Measurements from ENCODE around the gene SMAP2.
"Not testable (repeated sequence)": the region's sequence is repeated elsewhere in the genome, so short reads cannot be mapped to it uniquely, and the experiment has no call there.

The SMAP2 gene

DNA sequence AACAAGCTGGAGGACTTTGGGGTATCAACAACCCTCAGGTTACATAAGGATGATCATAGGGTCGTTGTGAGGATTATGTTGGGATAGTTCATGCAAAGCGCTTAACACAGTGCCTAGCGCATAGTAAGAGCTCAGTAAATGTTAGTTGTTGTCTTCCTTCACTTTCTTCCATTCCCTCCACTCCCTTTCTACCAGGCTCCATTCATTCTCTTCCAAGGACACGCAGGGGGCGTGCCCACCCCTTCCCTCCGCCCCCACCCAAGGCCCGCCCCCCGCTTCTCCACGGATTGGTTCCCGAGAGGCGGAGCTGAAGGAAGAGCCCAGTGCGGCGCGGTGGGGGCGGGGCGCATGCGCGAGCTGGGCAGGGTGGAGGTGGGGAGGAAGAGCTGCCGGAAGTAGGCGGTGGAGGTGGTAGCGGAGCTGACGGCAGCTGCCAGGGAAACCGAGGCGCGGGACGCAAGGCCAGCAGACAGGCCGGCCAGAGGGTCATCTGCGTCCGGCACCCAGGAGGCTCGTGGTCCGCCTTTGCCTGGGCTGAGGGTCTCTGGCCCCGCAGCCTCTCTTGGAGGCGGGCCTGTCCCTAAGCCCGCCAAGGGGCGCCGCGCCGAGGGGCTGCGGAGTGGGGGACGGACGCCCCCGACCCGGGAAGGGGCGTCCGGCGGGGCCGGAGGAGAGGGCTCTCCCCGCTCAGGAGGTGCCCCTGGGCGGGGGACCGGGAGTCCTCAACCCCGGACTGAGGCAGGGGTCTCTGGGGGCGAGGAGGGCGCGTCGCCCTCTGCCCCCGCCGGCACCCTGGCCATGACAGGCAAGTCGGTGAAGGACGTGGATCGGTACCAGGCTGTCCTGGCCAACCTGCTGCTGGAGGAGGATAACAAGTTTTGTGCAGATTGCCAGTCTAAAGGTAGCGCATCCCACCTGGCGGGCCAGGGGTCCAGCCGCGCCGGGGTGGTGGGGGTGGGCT lies at the start of gene SMAP2:
Gene SMAP2, plus strand, starts transcription at position 405 of the 961 bp plus-strand sequence. Its CDS starts 394 bp downstream, at position 799.
- peak; percentile 99 for DNase-seq

GRCh38 chr1:40331403-40331802 lies 42.1 kb upstream of the SMAP2 start:
- not testable (repeated sequence) for DNase-seq

- DNase-seq, result no peak
These were observed 40.8 kb upstream of the SMAP2 start for GRCh38 chr1:40332695-40333094.

DNA sequence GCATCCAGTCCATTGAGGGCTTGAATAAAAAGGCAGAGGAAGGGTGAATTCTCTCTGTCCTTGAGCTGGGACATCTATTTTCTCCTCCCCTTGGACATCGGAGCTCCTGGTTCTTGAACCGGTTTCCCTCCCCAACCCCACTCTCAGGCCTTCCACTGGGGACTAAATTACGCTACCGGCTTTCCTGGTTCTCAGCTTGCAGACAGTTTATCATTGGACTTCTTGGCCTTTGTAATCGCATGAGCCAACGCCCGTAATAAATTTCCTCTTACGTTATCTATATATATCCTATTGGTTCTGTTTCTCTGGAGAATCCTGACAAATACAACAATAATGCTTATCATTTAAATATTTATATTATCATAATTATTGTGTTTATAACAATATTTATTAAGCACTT lies 36.1 kb upstream of the SMAP2 start:
- no peak for DNase-seq

DNA sequence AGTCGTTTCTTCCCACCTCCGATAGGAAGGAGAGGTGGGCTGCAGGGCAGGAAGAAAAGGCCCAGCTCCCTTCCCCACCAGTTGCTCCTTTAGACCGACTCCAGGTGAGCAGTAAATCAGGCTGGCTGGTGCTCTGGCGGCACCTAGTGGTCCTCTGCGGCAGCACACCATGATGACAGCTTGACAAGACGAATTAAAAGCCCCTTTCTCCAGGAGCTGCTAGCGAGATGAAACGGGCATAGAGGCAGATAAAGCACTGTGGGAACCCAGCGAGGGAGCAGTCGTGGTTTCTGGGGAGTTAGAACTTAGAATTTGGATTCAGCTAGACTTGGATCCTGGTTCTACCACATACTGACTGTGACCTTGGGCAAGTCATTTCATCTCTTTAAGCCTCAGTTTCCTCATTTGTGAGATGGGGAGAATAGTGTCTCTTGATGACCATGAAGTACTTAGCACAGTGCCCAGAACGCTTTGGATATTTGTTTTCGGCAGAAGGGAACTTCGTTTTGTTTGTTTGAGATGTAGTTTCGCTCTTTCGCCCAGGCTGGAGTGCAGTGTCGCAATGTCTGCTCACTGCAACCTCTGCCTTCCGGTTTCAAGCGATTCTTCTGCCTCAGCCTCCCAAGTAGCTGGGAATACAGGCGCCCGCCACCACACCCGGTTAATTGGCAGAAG lies 34.6 kb upstream of the SMAP2 start:
- peak; percentile 91 for DNase-seq

DNA sequence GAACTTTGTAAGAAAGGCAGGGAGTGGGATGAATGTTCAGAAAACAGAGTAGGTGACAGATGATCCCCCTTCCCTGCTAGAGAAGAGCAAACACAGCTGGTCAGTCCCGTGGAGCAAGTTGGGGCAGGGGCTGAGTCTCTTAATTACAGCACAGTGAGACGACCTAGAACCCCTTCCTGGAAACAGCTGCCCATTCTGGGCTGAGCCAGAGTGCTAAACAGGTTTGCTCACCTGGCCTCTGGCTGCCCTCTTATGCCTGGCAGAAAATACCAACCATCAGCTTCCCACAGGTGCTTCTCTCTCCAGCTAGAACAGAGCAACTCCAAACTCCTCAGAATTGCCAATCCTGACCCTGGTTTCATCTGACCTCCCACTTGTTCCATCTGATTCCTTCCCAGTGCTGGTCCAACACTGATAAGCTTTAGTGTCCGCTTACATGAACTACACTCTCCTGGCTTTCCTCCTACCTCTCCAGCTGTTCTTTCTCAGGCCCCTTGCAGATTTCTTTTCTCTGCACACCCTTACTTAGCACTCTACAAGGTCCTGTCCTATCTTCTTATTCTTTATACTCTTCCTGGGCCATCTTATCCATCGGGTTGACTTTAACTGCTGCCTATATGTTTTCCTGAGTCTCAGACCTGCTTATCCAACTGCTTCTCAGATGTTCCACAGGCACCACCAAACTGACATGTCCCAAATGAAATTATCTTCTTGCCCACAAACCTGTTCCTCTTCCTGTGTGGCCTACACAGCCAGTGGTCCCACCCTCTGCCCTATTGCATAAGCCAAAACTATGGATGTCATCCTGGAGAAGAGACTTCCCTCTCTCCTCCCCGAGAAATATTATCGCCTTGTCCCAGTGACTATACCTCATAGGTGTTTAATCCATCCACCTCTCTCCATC lies 33.9 kb upstream of the SMAP2 start:
- peak; percentile 46 for DNase-seq

- peak; percentile 49 for DNase-seq
These were observed 31.8 kb upstream of the SMAP2 start for GRCh38 chr1:40341491-40342380.

DNA sequence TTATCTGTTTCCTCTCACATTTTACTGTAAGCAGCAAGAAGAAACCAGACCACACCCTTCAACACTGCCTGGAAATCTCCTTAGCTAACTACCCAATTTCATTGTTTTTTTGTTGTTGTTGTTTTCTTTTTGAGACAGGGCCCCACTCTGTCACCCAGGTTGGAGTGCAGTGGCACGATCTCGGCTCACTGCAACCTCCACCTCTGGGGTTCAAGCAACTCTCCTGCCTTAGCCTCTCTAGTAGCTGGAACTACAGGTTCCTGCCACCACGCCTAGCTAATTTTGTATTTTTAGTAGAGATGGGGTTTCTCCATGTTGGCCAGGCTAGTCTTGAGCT lies 31.2 kb upstream of the SMAP2 start:
- not testable (repeated sequence) for DNase-seq

DNA sequence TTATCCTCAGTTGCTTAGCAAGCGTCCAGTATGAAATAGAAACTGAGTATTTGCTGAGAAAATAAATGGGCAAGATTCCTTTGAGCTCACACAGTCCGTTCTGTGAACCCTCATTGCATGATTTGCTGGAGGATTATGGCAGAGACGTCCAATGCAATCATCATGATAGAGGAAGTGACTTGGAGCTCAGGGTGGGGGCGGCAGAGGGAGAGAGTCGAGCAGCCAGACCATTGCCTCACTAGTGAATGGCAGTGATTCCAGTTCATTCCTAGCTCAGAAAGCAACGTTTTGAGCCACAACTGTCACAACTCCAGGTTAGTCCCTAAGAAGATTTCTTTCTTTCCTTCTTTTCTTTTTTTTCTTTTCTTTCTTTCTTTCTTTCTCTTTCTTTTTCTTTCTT lies 28.9 kb upstream of the SMAP2 start:
- DNase-seq, result peak; percentile 71

GRCh38 chr1:40350391-40350790 lies 23.1 kb upstream of the SMAP2 start:
- DNase-seq, result no peak

GRCh38 chr1:40351124-40351523 lies 22.4 kb upstream of the SMAP2 start:
- no peak for DNase-seq

DNA sequence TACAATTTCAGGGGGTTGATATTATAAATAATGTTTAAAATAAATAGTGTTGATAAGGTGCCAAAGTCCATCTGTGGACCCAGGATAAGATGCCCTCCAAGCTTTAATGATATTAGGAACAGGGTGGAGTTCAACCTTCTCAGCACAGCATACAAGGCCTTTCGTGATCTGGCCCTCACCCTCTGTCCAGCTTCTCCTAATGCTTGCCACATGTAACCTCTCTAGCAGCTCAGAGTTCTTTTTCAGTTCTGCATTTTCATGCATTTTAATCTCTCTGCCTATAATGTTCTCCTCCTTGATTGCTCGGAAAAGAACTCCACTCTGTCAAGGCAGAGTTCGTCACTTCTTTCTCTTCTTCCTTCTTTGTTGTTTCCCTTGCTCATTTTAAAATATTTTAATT lies 21.4 kb upstream of the SMAP2 start:
- DNase-seq, result no peak

GRCh38 chr1:40353082-40353481 lies 20.4 kb upstream of the SMAP2 start:
- no peak for DNase-seq

DNA sequence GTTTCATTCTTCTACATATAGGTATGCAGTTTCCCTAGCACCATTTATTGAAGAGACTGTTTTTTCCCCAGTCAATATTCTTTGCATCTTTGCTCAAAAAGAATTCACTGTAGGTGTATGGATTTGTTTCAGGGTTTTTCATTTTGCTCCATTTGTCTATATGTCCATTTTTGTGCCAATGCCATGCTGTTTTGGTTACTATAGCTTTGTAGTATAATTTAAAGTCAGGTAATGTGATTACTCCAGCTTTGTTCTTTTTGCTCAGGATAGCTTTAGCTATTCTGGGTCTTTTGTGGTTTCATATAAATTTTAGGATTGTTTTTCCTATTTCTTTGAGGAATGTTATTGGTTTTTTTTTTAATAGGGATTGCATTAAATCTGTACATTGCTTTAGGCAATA lies 15.9 kb upstream of the SMAP2 start:
- DNase-seq, result no peak

DNA sequence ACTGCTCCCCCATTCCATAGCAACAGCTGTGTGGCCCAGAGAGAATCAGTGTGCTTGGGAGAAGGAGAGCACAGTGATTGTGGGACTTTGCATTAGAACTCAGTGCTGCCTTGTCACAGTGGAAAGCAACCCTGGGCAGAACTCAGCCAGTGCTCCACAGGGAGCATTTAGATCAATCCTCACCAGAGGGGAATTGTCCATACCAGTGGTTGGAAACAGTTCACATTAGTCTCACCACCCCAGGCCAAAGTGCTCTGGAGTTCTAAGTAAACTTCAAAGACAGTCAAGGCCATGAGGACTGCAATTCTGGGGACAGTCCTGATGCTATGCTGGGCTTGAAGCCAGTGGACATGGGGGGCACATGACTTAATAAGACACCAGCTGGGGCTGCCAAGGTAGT lies 12.9 kb upstream of the SMAP2 start:
- DNase-seq, result no peak

DNA sequence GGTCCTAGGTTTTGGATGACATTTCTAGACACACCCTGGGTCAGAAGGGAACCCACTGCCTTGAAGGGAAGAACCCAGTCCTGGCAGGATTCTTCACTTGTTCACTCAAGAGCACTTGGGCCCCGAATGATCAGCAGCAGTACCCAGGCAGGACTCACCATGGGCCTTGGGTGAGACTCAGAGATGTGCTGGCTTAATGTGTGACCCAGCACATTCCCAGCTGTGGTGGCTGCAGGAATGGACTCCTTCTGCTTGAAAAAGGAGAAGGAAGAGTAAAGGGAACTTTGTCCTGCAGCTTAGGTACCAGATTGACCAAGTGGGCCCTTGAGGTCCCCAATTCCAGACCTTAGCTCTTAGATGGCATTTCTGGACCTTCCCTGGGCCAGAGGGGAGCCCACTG lies 12.3 kb upstream of the SMAP2 start:
- DNase-seq, result no peak

- no peak for DNase-seq
These were observed 11.9 kb upstream of the SMAP2 start for GRCh38 chr1:40361637-40362036.

DNA sequence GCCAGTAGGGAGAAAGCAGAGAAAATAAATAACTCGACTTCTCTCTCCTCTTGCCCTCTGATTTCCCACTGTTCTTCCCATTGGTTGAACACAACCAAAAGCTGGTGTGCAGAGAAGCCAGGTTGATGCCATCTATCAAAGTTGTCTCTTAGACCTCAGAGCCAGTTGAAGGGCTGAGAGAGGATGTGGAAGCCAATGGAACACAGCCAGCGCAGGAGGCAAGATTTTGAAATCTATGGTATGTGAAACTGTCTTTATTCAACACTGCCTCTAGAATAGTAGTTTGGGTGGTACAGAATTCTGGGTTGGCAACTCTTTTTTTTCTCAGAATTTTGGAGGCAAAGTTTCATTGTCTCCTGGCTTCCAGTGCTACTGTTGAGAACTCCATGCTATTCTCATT lies 11.3 kb upstream of the SMAP2 start:
- DNase-seq, result no peak

- DNase-seq, result no peak
These were observed 10.8 kb upstream of the SMAP2 start for GRCh38 chr1:40362699-40363098.

- peak; percentile 41 for DNase-seq
These were observed 9.8 kb upstream of the SMAP2 start for GRCh38 chr1:40363721-40364120.

GRCh38 chr1:40371707-40372258 lies 1.7 kb upstream of the SMAP2 start:
- DNase-seq, result no peak

All from hematopoietic multipotent progenitor cell treated with erythropoietin and hydrocortisone succinate and interleukin-3 and kit ligand, for 4 days (in vitro differentiated cells).